Right lung (tissue), 5 donors: ENCODE data around the gene CDK18. TPM values are rescaled to one million over a fixed set of nuclear protein-coding genes. Genes with fewer than 3 reads are reported as not detected.

Experiments
- DNase-seq, 2 donors: peaks; one replicate each; pipeline ENCODE4 v3.0.0-alpha.2; 2013
- polyA plus RNA-seq, 5 donors: library from polyadenylated mRNA; unstranded; fragments of 120-200 nt; gene quantifications; one replicate each; pipeline versions ENCODE4 v1.2.1 to v1.2.3, GENCODE V29; 2013; ENCODE audit warnings: inconsistent platforms in 1 of 5, low replicate concordance in 1 of 5; ENCODE audit not compliant: insufficient read length in 5 of 5, insufficient read depth in 1 of 5

The CDK18 gene
- polyA plus RNA-seq, 5 donors = 16.2 to 27.8 (median 20.6) TPM

DNA sequence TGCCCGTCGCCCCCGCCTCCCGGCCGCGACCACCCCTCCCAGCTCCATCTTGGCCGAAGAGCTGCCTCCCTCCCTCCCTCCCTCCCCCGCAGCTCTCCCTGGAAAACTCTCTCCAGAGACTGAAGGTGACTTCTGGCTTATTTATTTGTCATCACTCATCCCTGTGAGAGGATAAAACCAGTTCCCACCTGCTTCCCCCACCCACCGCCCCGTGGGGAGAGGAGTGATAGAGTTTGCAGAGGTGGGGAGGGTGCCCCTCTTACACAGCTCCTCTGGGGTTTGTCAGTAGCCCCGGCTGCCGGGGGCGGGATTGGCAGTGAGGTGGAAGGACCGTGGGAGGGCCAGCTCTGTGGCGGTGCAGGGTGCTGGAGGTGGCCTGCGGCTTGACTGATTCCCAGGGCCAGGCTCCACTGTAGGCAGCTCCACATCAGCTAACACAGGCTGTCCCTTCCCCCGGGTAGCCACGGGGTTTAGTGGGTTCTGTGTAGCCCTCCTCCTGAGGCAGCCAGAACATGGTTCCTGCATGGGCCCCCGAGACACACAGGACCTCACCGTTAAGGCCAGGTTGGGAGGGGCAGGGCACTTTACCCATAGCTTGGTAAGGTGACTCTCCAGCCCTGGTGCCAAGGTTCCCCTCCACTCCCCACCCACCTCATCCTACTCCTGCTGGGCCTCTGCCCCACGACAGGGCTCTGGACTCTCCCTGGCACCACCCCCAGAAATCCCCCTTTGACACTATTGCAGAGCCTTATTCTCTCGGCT is 65.1 kb downstream of the CDK18 start:
- no peak for DNase-seq

DNA sequence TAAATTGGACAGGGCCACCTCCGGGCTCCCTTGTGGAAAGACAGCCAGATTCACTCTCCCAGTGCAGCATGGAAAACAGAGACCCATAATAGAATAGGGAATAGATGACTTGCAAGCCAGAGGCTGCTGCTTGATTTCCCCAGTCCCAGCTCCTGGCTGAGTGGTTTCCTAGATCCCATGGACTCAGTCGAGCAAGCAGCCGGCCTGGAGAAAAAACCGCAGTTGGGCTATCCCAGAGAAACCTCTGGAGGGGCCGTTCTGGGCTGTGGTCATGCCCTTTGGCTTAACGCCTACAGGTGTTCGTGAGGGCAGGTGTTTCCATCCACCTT is 65.7 kb downstream of the CDK18 start:
- DNase-seq = no peak

DNA sequence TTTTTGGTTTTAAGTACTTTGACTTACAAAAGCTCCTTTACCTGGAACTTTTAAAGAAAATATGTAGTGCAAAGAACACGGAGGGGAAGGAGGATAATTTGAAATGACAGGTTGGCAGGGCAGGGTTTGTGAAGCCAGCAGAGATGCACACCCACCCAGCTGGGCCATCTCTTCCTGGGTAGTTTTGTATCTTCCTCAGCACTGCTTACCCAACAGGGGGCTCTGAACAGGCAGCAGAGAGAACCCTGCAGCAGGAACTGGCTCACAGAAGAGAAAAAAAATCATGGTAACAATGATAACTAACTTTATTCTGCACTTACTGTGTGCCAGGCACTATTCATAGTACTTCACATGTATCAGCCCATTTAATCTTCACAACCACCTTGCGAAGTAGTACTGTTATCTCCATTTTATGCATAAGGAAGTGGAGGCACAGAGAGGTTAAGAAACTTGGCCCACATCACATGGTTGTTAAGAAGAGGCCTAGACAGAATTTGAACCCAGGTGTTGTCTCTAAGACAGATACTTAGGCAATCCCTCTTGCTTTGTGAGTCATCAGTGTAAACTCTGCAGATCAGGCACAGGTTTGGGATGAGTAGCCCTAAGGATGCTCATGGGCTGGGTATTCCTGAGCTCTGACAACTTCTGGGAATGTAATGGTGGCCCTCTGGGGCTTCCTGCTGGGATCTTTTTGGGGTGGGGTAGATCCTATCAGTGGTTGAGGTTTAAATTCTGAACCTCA is 66.5 kb downstream of the CDK18 start:
- no peak for DNase-seq

DNA sequence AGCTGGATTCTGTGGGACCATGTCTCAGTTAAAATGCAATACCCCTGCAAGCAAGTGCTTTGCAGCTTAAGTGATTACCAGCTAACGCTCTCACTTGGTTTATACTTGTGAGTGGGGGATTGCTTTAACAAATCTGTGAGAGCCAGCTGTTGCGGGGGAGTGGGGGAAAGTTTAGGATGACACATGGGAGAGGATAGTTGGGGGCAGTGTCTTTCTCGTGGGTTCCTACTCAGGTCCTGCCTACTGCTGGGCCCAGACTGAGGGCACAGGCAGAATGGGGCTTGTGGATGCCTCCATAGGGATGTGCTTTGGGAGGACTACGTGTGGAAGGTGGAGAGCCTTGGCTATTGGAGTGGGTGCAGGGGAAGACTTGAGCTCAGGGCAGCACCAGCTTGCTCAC is 67.3 kb downstream of the CDK18 start:
- no peak for DNase-seq

DNA sequence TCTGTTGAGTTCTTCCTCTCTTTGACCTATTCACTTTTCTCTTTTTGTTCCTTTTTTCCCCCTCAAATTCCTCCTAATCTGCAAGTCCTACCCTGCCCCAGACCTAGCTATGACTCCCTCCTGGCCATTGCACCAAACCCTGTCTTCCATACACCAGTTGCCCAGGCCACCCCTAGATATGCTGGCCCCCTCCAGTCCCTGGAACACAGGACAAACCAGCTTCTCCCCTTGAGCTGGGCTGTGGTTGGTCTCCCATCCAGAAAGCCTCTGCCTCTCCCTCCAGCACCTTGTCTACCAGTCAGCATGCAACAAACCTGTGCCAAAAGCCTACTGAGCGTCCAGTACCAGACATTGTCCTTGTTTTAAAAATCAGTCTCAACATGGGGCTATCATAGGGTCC is 68.0 kb downstream of the CDK18 start:
- DNase-seq = no peak

DNA sequence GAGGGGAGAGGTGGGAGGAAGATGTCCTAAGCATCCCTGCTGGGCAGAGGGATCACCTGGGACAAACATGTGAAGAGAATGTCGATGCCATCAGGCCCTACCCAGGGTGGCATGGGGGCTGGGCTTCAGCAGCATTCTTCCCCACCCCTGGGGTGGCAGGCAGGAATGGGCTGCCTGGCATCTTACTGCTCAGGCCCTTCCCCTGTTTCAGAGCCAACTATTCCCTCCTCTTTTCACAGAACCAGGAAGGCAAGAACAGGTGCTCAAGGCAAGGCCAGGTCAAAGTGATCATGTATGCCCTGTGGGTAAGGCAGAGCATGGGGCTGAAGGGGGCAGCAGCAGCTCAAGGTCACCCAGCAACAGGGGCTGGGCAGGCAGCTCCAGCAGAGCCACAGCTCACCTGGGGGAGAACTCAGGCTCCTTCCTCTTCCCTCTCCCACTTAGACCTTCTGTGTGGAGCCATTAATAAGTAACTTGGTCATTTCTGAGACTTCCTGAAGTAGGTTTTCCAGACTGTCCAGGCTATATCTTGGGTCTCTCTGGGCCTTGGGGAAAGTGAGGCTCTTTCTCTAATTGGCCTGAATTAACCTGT is 70.9 kb downstream of the CDK18 start:
- no peak for DNase-seq

DNA sequence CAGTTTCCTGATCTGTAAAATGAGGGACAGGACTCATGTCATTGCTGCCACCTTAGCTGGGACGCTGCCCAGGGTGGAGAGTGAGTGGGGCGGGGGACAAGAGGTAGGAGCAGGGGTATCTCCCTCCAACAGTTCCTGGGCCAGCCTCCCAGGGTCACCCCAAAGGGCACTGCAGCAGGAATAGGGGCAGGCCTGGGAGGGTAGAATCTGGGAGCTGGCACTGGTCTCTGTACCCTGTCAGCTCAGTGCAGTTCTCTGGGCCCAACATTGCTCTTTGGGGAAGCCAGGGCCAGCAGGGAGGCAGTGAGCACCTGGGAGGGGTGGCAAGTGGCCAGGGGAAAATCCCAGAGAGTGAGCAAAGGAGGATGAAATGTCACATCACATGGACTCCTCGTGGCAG is 71.5 kb downstream of the CDK18 start:
- no peak for DNase-seq

DNA sequence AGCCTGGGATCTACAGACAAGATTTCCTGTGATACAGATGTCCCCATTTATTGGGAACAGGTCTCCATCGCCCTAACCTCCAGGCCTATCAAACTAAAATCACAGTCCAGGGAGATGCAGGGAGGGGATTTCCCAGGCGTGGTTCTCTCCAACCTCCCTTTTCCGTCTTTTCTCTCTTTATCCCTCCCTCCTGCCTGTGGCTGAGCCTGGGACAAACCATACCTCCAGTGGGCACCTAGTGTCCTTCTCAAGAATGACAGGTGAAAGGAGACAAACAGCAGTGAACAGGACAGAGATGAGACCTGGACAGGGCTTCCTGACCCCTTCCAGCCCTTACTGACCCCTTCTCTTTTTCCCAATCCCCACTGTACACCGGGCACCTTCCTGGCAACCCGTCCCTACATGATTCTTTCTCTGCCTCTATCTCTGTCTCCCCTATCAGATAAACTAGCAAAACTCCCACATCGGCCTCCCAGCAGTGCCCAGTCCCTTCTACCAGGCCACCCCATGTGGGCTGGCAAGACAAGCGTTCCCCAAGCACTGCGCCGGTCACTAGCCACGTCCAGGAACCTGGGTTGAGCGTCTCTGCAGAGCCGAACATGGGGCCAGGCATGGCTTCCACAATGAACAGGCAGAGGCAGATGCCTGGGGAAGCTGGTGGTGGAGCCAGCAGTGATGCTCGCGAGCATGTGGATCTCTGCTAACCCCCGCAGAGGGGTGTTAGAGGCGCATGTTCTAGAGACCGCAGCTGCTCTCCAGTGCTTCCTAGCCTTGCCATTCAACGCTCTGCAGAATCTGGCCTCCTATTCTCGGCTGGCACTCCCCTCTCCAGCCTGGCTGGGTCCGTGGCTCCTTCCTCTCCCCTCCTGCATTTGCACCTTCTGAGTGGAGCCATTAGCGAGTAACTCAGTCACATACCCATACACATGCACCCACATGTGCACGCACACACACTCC is 72.6 kb downstream of the CDK18 start:
- DNase-seq = no peak

DNA sequence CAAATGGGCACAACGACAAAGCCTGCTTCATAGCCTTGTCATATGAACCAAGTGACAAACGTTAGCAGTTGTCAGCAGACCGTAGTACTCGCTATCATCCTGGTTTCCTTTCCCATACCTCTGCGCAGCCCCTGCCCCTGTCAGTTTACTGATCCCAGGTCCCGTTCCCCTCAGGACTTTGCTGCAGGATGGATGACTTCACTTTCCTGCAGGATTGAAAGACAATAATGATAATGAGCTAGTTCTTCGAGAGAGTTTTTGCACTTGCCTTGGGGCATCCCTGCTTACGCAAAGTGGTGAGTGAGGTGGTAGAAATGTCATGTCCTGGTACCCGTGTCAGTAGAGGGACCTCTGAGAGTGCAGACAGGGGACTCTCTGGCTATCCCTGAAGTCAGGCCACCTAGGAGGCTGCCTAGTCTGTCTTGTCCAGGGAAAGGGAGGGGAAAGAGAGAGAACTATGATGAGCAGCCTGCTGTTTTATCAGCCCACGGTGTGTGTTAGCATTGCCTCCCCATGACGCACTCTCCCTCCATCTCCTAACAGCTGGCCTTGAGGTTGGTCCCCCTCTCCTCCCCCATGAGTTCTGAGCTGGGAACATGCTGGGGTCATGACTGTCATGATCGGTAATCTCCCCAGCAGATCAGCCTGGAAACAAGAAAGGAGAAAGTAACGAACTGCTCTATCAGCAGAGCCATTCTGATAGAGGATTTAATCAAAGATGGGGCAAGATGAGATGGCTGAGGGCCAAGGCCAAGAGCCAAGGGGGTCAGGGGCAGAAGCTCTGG is 73.6 kb downstream of the CDK18 start:
- DNase-seq = no peak

DNA sequence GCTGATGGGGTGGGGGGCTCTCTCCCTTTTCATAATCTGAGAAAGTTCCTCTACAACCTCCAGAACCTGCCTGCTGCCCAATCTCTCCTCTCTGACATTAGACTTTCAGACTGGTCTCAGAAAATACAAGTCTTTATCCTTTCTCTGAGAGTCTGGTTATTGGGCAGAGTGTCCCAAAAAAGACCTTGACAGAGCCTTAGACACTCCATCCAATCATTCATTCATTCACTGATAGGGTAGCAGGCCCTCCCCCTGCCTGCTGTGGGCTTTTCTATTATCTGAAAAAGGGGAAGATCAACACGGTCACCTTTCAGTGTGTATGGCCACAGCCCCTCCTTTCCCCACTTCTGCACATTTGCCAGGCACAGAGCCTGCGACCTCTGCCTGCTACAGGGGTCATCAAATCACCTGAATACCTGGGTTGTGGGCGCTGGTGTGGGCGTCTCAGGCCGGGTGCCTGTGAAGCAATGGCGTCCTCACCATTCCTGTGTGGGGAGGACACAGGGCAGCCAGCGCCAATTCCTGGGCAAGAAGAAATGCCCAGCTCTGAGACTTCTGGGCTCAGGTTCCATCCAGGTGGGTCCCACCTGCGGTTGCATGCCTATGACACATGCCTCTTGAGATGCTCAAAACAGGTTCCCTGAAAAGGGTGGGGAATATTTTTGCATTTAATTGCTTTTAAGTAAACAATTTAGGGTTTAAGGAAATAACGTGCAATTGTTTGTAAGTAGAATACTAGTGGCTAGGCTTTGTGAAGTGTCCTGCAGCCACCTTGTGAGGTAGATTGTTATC is 74.5 kb downstream of the CDK18 start:
- DNase-seq = no peak

DNA sequence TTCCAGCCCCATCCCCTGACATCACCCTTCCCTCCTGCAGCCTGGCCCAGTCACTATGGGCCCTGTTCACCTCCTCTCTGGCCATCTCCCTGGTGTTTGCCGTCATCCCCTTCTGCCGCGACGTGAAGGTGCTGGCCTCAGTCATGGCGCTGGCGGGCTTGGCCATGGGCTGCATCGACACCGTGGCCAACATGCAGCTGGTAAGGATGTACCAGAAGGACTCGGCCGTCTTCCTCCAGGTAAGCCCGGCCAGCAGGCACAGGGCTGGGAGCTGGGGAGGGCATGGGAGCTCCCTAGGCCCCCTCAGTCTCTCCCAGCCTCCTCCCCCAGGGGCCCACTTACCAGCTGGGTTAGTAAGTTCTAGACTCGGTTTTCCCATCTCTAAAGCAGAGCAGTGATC is 75.2 kb downstream of the CDK18 start:
- no peak for DNase-seq

DNA sequence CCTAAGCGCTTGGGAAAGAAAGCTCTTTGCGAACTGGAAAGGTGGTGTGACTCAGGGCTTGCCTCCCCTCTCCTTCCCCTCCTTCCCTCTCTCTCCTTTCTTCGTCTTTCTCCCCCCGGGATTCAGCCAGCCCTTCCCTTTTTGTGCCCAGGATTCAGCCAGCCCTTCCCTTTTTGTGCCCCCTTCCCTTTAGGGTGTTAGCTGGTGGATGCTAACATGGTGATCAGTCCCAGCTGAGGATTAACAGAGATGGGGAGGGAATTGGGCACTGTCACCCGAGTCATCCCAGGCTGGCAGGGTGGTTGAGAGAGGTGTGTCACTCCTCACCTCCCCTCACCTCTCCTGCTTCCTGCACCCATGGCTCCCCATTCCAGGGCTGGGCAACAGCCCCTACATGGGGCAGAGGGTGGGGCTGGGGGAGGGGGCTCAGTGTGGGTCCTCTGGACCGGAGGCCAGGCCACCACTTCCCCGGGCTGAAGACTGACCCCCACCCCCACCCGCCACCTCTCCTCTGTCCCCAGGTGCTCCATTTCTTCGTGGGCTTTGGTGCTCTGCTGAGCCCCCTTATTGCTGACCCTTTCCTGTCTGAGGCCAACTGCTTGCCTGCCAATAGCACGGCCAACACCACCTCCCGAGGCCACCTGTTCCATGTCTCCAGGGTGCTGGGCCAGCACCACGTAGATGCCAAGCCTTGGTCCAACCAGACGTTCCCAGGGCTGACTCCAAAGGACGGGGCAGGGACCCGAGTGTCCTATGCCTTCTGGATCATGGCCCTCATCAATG is 75.9 kb downstream of the CDK18 start:
- no peak for DNase-seq

DNA sequence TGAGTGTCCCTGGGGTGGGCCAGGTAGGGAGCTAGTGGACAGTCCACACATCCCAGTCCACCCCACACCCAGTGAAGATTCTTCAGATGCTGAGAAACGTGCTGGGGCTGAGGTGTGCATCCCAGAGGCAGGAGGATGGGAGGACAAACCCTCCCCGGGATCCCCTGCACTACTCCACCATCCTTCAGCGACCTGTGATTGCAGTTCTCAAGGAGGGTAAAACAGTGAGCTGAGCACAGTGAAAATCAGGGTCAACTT is 76.4 kb downstream of the CDK18 start:
- DNase-seq = no peak

DNA sequence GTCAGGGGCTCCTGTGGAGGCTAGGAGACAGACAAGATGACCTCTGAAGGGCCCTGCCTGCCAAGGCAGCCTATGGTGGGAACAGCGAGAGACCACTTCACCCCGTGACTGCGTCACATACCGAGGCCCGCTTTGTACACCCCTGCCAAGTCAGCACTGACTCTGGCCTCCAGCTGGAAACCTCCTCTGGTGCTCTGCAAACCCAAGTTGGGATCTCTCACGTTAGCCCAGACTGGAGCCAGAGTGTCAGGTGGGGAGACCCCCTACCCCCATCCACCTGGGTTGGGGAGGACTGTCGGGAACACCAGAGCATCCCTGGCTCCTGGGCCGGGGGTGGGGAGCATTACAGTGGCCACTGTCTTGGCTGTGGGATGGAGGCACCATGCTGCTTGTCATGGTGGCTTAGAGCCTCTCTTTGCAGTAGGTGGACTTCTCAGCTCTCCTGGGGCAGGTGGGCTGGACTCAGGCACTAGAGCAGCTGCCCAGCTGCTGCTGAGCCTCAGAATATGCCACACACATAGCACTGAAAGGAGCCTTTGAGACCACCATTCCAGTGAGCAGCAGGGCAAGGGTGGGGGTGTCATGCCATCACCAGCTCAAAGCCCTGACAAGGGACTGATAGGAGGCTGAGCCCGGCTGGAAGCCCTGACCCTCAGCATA is 77.0 kb downstream of the CDK18 start:
- no peak for DNase-seq

DNA sequence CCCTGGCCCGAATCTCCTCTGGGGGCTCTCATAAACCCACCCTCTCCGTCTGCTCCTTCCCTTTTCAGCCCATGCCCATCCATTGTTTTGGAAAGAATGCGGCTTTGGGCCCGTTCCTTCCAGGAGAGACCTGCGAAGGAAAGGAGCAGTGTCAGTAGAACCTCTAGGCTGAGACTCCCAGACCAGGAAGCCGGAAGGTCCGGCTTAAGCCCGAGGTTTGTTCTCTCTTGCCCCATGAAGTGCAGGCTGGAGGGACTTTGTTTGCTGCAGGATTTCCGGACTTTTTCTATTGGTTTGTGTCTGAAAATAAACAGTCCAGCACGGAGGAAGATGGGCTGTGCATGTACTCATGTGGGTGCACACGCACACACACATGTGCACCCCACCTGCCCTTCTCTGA is 77.6 kb downstream of the CDK18 start:
- no peak for DNase-seq
